GM21737 (cell line): ENCODE measurements around the gene SPEF1.

ENCODE experiments used
- ATAC-seq: cut with Tn5 transposase; IDR thresholded peaks from one replicate; pipeline ENCODE4 v1.9.1; 2021; ENCODE audit warnings: mild to moderate bottlenecking, moderate library complexity; ENCODE audit not compliant: unreplicated experiment

SPEF1 gene

DNA sequence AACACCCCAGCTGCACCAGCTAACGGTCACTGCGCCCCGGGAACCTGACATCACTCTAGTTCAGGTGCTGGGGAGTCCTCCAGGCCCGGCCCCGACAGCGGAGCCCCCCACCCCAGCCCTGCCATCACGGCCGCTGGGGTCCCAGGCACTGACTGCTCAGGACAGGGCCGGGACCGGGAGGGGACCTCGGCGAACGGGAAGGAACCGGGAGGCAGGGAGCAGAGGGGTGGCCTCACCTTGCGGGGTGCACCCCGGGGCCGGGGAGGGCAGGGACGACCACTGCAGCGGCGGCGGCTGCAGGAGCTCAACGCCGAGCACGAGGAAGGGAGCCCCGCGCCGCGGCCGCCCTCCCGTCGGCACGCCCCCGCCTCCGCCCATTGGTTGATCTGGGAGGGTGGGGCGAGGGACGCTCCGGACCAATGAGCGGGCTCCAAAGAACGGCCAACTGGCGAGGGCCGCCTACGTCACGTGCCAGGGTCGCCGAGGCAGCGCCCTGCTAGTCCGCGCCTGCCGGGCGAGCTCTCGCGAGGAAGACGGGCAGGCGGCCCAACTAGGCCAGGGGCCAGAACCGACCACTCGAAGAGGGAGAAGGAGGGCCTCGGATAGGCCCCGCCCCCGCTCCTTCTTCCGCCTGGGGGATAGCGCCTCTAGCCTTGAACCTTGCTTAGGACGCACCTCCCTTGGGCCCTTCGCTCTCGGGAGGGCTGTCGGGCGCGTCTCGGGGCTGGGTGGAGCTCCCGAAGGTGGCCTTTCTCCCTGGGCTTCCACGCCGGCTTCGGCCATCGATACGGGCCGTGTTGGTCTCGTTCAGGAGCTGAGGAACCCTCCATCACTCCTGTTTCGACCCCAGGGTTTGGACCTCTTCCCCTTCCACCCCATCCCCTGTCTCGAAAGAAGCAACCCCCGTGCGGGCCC, 13.6 kb downstream of the SPEF1 start, which contains the start of gene ADISSP:
TSS of gene ADISSP (minus strand) at position 327 of the 915 bp plus-strand sequence. CDS start 7,653 bp downstream, outside the sequence.
- ATAC-seq: peak; percentile 93

- ATAC-seq: no peak
These were observed 14.2 kb downstream of the SPEF1 start for GRCh38 chr20:3767110-3767426.

DNA sequence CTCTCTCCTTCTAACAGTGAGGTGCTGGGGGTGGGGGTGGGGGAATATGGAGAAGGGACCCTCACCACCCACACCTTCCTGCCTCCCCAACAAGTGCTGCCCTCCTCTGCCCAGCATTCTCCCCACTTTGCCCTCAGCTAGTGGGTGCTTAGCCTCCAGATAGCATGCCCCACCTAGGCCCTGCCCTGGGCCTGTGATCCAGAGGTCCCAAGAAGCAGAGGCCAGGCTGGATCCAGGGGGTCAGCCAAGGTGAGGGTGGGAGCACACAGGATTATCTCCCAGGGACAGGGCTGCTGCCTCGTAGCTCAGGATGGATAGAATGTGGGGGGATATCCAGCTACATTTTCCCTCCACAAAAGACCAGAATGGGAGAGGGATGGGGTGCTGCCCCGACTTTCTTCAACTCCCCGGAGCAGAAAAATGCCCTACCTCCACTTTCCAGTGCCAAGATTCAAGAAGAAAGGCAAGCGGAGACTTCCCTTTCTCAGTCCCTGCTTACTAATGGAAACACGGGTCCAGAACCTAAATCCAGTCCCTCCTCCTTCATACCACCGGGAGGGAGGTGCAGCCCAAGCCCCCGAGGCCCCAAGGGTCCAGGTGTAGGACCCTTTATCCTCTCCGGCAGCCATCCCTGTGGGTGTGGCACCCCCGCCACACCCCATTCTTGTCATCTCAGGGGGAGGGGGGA, 14.7 kb downstream of the SPEF1 start:
- no peak for ATAC-seq

- no peak for ATAC-seq
These were observed 15.9 kb downstream of the SPEF1 start for GRCh38 chr20:3765171-3765882.

DNA sequence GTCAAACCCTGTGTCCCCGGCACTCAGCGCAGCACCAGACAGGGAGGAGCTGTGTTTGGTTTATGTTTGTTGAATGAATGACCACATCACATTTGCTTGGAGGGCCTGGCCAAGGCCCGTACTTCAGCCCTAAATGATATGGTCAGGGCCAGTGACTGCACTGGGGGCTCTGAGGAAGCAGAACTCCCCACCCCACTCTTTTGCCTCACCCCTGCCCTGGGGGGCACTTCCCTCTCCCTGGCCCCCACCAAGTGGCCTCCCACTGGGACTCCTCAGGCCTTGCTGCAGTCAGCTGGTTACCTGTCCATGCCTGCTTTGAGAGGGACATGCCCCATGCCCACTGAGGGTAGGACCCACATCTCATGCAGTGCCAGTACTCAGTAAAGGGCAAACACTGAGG, 16.6 kb downstream of the SPEF1 start:
- ATAC-seq: no peak

DNA sequence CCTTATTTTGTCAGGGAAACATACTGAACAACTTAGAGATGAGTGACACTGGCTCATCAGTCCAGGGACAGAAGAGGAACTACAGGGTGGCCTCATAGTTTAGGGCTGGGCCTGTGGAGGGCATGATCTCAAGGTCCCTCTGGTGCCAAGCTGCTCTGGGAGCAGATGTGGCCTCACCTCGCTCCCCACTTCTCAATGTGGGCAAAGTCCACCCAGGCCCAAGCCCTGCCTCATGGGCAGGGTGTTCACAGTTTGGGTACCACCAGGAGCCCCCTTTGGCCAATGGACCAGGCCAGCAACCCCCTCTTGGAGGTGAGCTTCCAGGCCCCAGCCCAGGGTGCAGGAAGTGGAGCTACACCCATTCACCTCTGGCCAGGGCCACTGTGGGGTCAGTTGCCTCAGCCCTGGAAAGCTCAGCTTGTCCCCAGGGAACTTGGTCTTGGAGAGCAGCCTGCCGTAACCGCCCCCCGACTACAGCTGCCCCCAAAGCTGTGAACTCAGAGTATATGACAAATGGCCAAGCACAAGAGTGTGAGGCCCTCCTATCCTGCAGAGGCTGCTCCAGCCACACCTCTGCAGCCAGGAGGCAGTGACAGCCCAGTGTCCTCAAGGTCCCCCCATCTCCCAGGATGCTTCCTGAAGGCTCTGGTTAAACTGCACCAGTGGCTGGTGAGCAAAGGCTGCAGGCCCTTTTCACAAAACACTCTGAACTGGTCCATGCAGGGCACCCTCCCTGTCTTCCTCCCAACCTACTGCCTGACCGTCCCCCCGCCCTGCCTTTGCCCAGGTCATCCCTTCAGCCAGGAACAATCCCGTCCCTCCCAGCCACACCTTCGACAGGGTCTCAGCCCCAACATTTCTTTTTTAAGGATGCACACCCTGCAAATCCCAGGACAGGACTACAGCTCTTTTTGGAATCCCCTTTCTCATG, 17.3 kb downstream of the SPEF1 start:
- ATAC-seq: no peak

GRCh38 chr20:3760655-3761348, 20.4 kb downstream of the SPEF1 start:
- no peak for ATAC-seq

DNA sequence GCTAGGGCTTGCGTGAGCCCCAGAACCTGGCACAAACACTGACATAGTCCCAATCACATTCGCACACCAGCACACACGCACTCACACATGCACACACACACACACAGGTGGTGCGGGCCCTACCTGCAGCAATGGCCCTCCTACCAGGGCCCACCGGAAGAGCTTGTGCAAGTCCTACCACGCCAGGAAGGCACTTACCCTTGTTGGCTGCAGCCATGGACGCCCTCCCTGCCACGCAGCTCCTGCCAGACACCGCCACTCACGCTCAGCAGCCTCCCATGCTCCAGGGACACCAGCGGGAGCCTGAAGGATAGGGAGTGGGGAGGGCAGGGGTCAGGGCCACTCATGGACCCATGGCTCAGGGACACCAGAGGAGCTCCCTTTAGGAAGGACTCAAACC, 21.4 kb downstream of the SPEF1 start:
- ATAC-seq: no peak

GRCh38 chr20:3759316-3759823, 21.9 kb downstream of the SPEF1 start:
- no peak for ATAC-seq

GRCh38 chr20:3758566-3758965, 22.7 kb downstream of the SPEF1 start:
- no peak for ATAC-seq

GRCh38 chr20:3757268-3757667, 24.0 kb downstream of the SPEF1 start:
- no peak for ATAC-seq

DNA sequence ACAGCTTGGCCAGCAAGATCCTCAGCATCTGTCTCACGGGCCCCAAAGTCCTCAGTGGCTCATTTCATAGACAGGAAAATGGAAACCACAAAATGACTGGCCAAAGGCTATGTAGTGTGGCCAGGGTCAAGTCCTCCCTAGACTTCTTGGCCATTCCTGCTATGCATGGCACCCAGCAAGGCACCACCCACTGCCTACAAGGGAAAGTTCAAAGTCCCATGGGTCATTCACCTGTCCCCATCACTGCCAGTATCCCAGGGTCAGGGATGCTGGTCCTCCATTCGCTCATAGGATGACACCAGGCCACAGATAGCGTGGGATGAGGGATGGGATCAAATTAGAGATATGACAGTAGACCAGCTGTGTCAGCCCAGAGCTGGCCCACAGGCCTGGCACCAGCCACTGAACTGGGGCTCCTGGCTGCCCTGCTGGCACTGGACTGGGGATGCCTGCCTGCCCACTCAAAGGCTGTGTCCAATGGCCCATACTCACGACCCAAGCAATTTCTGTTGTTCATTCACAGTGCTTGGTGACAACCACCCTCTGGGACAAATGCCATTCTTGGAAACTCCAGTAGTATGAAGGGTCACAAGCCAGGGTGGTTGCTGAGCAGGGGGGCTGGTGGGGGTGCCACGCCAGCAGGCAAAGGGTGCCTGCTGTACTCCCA, 25.3 kb downstream of the SPEF1 start:
- no peak for ATAC-seq

- ATAC-seq: no peak
These were observed 26.0 kb downstream of the SPEF1 start for GRCh38 chr20:3755269-3755668.

- no peak for ATAC-seq
These were observed 27.0 kb downstream of the SPEF1 start for GRCh38 chr20:3754276-3754630.

GRCh38 chr20:3753501-3754275, 27.6 kb downstream of the SPEF1 start:
- no peak for ATAC-seq

DNA sequence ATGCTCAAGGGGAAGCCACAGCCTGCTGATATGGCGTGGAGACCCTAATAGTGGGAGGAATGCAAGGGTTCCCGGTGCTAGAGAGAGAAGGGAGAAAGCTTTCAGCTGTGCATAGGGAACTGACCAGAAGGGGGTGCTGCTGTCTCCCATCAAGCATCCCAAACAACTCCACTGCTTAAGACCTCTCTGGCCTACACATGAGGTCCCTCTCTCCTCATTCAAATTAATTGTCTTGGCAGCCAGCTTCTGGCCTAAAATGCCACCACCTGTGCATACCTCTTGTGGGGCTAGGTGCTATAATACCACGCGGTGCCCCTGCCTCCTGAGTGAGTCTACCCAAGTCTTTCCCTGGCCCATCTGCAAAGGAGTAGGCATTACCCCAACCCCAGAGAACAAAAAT, 28.1 kb downstream of the SPEF1 start:
- no peak for ATAC-seq

DNA sequence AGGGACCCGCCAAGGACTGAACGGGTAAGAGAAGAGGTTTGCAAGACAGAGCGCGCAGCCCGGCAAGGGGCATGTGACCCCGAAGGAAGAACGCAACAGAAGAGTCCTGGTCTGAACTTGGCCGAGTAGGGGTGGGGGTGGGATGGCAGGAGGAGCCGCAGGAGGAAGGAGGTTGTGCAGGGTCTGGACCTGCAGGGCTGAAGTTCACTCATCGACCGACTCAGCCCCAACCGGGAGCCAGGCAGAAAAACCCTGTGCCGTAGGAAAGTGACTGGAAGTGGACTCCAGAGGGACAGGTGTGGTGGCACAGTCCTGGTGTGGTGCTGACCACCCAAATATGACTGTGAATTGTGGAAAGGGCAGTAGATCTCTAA, 28.9 kb downstream of the SPEF1 start:
- ATAC-seq: no peak

GRCh38 chr20:3751675-3752385, 29.4 kb downstream of the SPEF1 start:
- no peak for ATAC-seq
